CD4-positive, alpha-beta memory T cell (primary cell): ENCODE measurements around the gene SIRT4. TPM values are rescaled to one million over a fixed set of nuclear protein-coding genes. Genes with fewer than 3 reads are reported as not detected.

Experiments
- CTCF ChIA-PET: fragments of 350-600 bp; sonication (Branson Sonifier 250); formaldehyde crosslinking; loops from one replicate; lab custom pipeline; 2021; ENCODE audit warnings: inconsistent platforms; ENCODE audit not compliant: partially characterized antibody; lab: Charles Lee
- POLR2A ChIA-PET: fragments of 350-600 bp; sonication (Branson Sonifier 250); formaldehyde crosslinking; loops from one replicate; lab custom pipeline; 2021; ENCODE audit not compliant: partially characterized antibody; lab: Charles Lee
- DNase-seq, 5 donors: peaks; one replicate each; pipeline versions ENCODE4 v3.0.0 to v3.0.0-alpha.2; 2020 to 2022; ENCODE audit warnings: mixed read lengths in 1 of 5
- H3K27ac ChIP-seq: one replicate; pipeline ENCODE4 v1.7.0; 2013; ENCODE audit warnings: low read depth, low read length
- H3K27me3 ChIP-seq: 2 replicates; pipeline ENCODE4 v1.7.0; 2013; ENCODE audit warnings: mild to moderate bottlenecking, low read length, moderate library complexity; ENCODE audit not compliant: insufficient read depth
- H3K36me3 ChIP-seq: 2 replicates; pipeline ENCODE4 v1.7.0; 2013; ENCODE audit warnings: mild to moderate bottlenecking, low read length, moderate library complexity; ENCODE audit not compliant: insufficient read depth
- H3K4me1 ChIP-seq: 2 replicates; pipeline ENCODE4 v1.7.0; 2013; ENCODE audit warnings: mild to moderate bottlenecking, low read length, moderate library complexity; ENCODE audit not compliant: insufficient read depth
- H3K4me3 ChIP-seq, 2 donors: one replicate each; pipeline ENCODE4 v1.7.0; 2013; ENCODE audit warnings: low read length in 2 of 2, mild to moderate bottlenecking in 1 of 2
- H3K9me3 ChIP-seq, 2 donors: one replicate each; pipeline ENCODE4 v1.7.0; 2013; ENCODE audit warnings: low read length in 2 of 2, control low read depth in 1 of 2; ENCODE audit not compliant: control insufficient read depth in 1 of 2
- H3K27ac Mint-ChIP-seq, 7 donors: one replicate each; pipeline ENCODE4 v1.8.0; 2020 to 2021; ENCODE audit warnings: mixed read lengths in 7 of 7, mild to moderate bottlenecking in 6 of 7, inconsistent platforms in 3 of 7, moderate library complexity in 3 of 7
- H3K27me3 Mint-ChIP-seq, 2 donors: one replicate each; pipeline ENCODE4 v1.8.0; 2020 to 2021; ENCODE audit warnings: mixed read lengths in 2 of 2
- H3K36me3 Mint-ChIP-seq, 2 donors: one replicate each; pipeline ENCODE4 v1.8.0; 2020 to 2021; ENCODE audit warnings: mixed read lengths in 2 of 2, inconsistent platforms in 1 of 2, mild to moderate bottlenecking in 1 of 2
- H3K4me1 Mint-ChIP-seq, 4 donors: one replicate each; pipeline ENCODE4 v1.8.0; 2020 to 2021; ENCODE audit warnings: mixed read lengths in 4 of 4, mild to moderate bottlenecking in 1 of 4
- H3K4me3 Mint-ChIP-seq, 8 donors: one replicate each; pipeline ENCODE4 v1.8.0; 2020 to 2021; ENCODE audit warnings: mixed read lengths in 8 of 8, mild to moderate bottlenecking in 7 of 8, moderate library complexity in 6 of 8, inconsistent platforms in 3 of 8
- H3K9me3 Mint-ChIP-seq, 8 donors: one replicate each; pipeline ENCODE4 v1.8.0; 2020 to 2021; ENCODE audit warnings: mixed read lengths in 8 of 8, mild to moderate bottlenecking in 5 of 8, inconsistent platforms in 3 of 8, moderate library complexity in 1 of 8
- intact Hi-C: fragments of 100-400 bp; cut with micrococcal nuclease; formaldehyde crosslinking; loops from one replicate; pipeline ENCODE4 v1.15.1; 2023
- polyA plus RNA-seq, 2 donors: library from polyadenylated mRNA; unstranded; fragments of 300-500 nt; fragmentation: Illumina TruSeq; gene quantifications; one replicate each; pipeline ENCODE4 v1.2.3, GENCODE V29; 2021
- total RNA-seq, 2 experiments: library from RNA; stranded (reverse); gene quantifications; one replicate each; pipeline ENCODE4 v1.2.3, GENCODE V29; 2021

The SIRT4 gene
- total and polyA plus RNA-seq, 4 experiments from 2014 or later = 0.46 to 5.9 (median 3.5) TPM

GRCh38 chr12:120317224-120318105, 15.3 kb downstream of the SIRT4 start:
- DNase-seq = peak; percentile 100
- CTCF ChIA-PET = interaction anchor here (1.0 to 5.7 kb wide), 8 partner anchors 14 to 204 kb away, joined by 3 to 69 read pairs (median 4); partner anchors contain the start of genes RNU4-1, RNU4-2, RPLP0 and SIRT4
- Mint-ChIP-seq H3K9me3 (no peaks in the 10 kb centered on the region), H3K36me3 (no peaks in the 10 kb centered on the region), H3K27me3 (no peaks in the 10 kb centered on the region), H3K4me3 (peak overlapping the region; percentile 87 to 95 (median 92)), H3K4me1 (peaks cover 11 to 16% (median 14%) of the 10 kb centered on the region in 4 donors), H3K27ac (peak overlapping the region; percentile 90 to 99 (median 98))
- POLR2A ChIA-PET = interaction anchor here (0.7 to 6.9 kb wide), 10 partner anchors 10 to 219 kb away, joined by 3 to 113 read pairs (median 4); partner anchors contain the start of genes COX6A1, PLA2G1B, RNU4-1 and RNU4-2
- H3K4me1 ChIP-seq = peaks cover 10% of the 10 kb centered on the region
- no peaks in the 10 kb centered on the region for H3K9me3 ChIP-seq
- intact Hi-C loops = loop anchor here (1.0 to 5.0 kb wide), 7 partner anchors 15 to 369 kb away; partner anchors contain the start of genes COX6A1, POP5, RNF10 and SIRT4
- H3K36me3 ChIP-seq = no peaks in the 10 kb centered on the region
- H3K27ac ChIP-seq = peak overlapping the region; percentile 81
- H3K4me3 ChIP-seq = peak overlapping the region; percentile 42 to 65
- H3K27me3 ChIP-seq = no peaks in the 10 kb centered on the region

- DNase-seq = no peak
- no peaks in the 10 kb centered on the region for H3K27me3 ChIP-seq
- no peaks in the 10 kb centered on the region for H3K36me3 ChIP-seq
- H3K27ac ChIP-seq = no peak overlapping the region
- peaks cover 0 to 3% of the 10 kb centered on the region in 2 donors for H3K27me3 Mint-ChIP-seq
- H3K4me3 ChIP-seq = no peak overlapping the region
- H3K9me3 ChIP-seq = no peaks in the 10 kb centered on the region
- H3K27ac Mint-ChIP-seq = no peak overlapping the region
- ChIA-PET POLR2A (interaction anchor here (1.0 kb wide), 1 partner anchor 120 kb away, joined by 3 read pairs; no protein-coding TSS in a partner anchor), CTCF (interaction anchor here (1.2 to 1.8 kb wide), 3 partner anchors 9 to 29 kb away, joined by 3 to 13 read pairs (median 4); partner anchors contain the start of genes RNU4-2 and SIRT4)
- no peaks in the 10 kb centered on the region for H3K9me3 Mint-ChIP-seq
- intact Hi-C loops = loop anchor here (10.0 kb wide), 1 partner anchor 773 kb away; no protein-coding TSS in a partner anchor
- no peak overlapping the region for H3K4me3 Mint-ChIP-seq
- H3K36me3 Mint-ChIP-seq = peaks cover 0 to 4% of the 10 kb centered on the region in 2 donors
- peaks cover 13 to 22% (median 18%) of the 10 kb centered on the region in 4 donors for H3K4me1 Mint-ChIP-seq
- peaks cover 9% of the 10 kb centered on the region for H3K4me1 ChIP-seq
Observed at GRCh38 chr12:120321382-120322202, 19.5 kb downstream of the SIRT4 start.

GRCh38 chr12:120323772-120324171, 21.7 kb downstream of the SIRT4 start:
- no peak overlapping the region for H3K4me3 Mint-ChIP-seq
- Histone ChIP-seq H3K36me3 (no peaks in the 10 kb centered on the region), H3K27ac (no peak overlapping the region), H3K4me3 (no peak overlapping the region), H3K27me3 (no peaks in the 10 kb centered on the region), H3K9me3 (no peaks in the 10 kb centered on the region), H3K4me1 (no peaks in the 10 kb centered on the region)
- H3K9me3 Mint-ChIP-seq = no peaks in the 10 kb centered on the region
- no peak for DNase-seq
- peaks cover 3 to 8% (median 6%) of the 10 kb centered on the region in 4 donors for H3K4me1 Mint-ChIP-seq
- POLR2A ChIA-PET = no interaction called here
- H3K36me3 Mint-ChIP-seq = peaks cover 0 to 4% of the 10 kb centered on the region in 2 donors
- CTCF ChIA-PET = interaction anchor here (1.3 to 1.7 kb wide), 3 partner anchors 9 to 96 kb away, joined by 3 to 7 read pairs (median 4); no protein-coding TSS in a partner anchor
- H3K27ac Mint-ChIP-seq = no peak overlapping the region
- intact Hi-C loops = loop anchor here (2.0 to 10.0 kb wide), 2 partner anchors 33 to 771 kb away; no protein-coding TSS in a partner anchor
- H3K27me3 Mint-ChIP-seq = peaks cover 0 to 3% of the 10 kb centered on the region in 2 donors

DNA sequence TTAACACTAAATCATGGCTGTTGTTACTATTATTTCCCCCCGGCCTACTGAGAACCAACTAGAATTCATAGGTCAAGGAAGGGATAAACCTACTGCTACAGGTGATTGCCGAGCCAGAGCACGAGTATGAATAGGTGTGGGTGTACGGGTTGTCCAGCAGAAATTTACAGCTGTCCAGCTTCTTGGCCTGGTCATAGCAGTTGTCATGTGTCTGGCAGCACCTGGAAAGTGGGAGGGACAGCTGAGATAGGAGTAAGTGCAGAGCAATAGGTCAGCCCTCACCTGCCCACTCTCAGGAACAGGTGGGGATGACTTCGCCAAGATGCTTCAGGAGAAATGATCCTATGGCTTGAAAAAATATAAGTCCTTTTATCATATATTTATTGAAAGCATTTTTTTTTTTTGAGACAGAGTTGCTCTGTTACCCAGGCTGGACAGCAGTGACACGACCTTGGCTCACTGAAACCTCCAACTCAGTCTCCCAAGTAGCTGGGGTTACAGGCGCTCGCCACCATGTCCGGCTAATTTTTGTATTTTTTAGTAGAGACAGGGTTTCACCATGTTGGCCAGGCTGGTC, 22.8 kb downstream of the SIRT4 start:
- no peaks in the 10 kb centered on the region for H3K4me1 ChIP-seq
- CTCF ChIA-PET = interaction anchor here (1.2 to 1.7 kb wide), 5 partner anchors 8 to 95 kb away, joined by 3 to 7 read pairs (median 4); partner anchors contain the start of gene SIRT4
- H3K9me3 ChIP-seq = no peaks in the 10 kb centered on the region
- Mint-ChIP-seq H3K9me3 (no peaks in the 10 kb centered on the region), H3K36me3 (peaks cover 0 to 4% of the 10 kb centered on the region in 2 donors), H3K27me3 (peaks cover 0 to 3% of the 10 kb centered on the region in 2 donors), H3K27ac (peak overlapping the region in 3 of 7 donors; percentile 82 to 85 (median 83)), H3K4me1 (peaks cover 3 to 8% (median 6%) of the 10 kb centered on the region in 4 donors), H3K4me3 (peak overlapping the region in 4 of 8 donors; percentile 89 to 98 (median 92))
- H3K27me3 ChIP-seq = no peaks in the 10 kb centered on the region
- H3K27ac ChIP-seq = no peak overlapping the region
- POLR2A ChIA-PET = interaction anchor here (0.9 to 1.0 kb wide), 2 partner anchors 33 to 114 kb away, joined by 3 read pairs; partner anchors contain the start of gene RNU4-2
- no peaks in the 10 kb centered on the region for H3K36me3 ChIP-seq
- intact Hi-C loops = loop anchor here (1.0 to 10.0 kb wide), 5 partner anchors 32 to 770 kb away; partner anchors contain the start of gene UNC119B
- H3K4me3 ChIP-seq = no peak overlapping the region
- no peak for DNase-seq

- peak within 1 kb of the TSS in 1 of 8 donors; percentile 10 for H3K4me3 Mint-ChIP-seq
- H3K4me1 Mint-ChIP-seq = peaks cover 3 to 8% (median 6%) of the 10 kb centered on the region in 4 donors
- intact Hi-C loops = loop anchor here (5.0 to 10.0 kb wide), 2 partner anchors 385 to 767 kb away; partner anchors contain the start of gene UNC119B
- Histone ChIP-seq H3K27me3 (no peaks in the 10 kb centered on the region), H3K9me3 (no peaks in the 10 kb centered on the region), H3K4me3 (no peak within 1 kb of the TSS), H3K27ac (no peak within 1 kb of the TSS), H3K4me1 (no peaks in the 10 kb centered on the region), H3K36me3 (no peaks in the 10 kb centered on the region)
- H3K27me3 Mint-ChIP-seq = peaks cover 1 to 3% of the 10 kb centered on the region in 2 donors
- CTCF ChIA-PET = interaction anchor here (0.6 to 1.5 kb wide), 6 partner anchors 28 to 169 kb away, joined by 3 to 4 read pairs (median 3); partner anchors contain the start of gene DYNLL1
- POLR2A ChIA-PET = interaction anchor here (1.2 kb wide), 2 partner anchors 10 to 26 kb away, joined by 3 read pairs; partner anchors contain the start of gene SIRT4
- no peak for DNase-seq
- no peak within 1 kb of the TSS for H3K27ac Mint-ChIP-seq
- H3K9me3 Mint-ChIP-seq = no peaks in the 10 kb centered on the region
- peaks cover 0 to 4% of the 10 kb centered on the region in 2 donors for H3K36me3 Mint-ChIP-seq
Observed at GRCh38 chr12:120327593-120327992, 25.5 kb downstream of the SIRT4 start, which contains the start of gene PLA2G1B. PLA2G1B (minus strand) TSS chr12:120327779; CDS start chr12:120327753, 26 bp downstream.

DNA sequence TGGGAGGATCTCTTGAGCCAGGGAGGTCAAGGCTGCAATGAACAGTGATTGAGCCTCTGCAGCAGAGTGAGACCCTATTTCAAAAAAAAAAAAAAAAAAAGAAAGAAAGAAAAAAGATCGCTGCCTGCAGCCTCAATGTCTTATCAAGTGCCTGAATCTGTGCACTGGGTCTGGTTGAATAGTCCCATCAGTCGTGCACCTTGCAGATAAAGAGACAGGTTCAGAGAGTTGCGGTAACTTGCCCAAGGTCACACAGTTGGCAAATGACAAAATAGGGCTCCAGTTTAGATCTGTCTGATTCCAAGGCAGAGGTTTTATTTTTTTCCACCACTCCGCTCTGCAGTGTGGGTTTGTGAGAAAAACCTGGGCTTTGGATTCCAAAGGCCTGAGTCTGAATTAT, 26.1 kb downstream of the SIRT4 start:
- no peak for DNase-seq
- Histone ChIP-seq H3K4me3 (no peak overlapping the region), H3K36me3 (no peaks in the 10 kb centered on the region), H3K27ac (no peak overlapping the region), H3K9me3 (no peaks in the 10 kb centered on the region), H3K4me1 (no peaks in the 10 kb centered on the region), H3K27me3 (no peaks in the 10 kb centered on the region)
- peak overlapping the region in 1 of 8 donors; percentile 10 for H3K4me3 Mint-ChIP-seq
- peaks cover 3 to 8% (median 6%) of the 10 kb centered on the region in 4 donors for H3K4me1 Mint-ChIP-seq
- H3K9me3 Mint-ChIP-seq = no peaks in the 10 kb centered on the region
- peaks cover 0 to 4% of the 10 kb centered on the region in 2 donors for H3K36me3 Mint-ChIP-seq
- peaks cover 1 to 3% of the 10 kb centered on the region in 2 donors for H3K27me3 Mint-ChIP-seq
- intact Hi-C loops = loop anchor here (5.0 to 10.0 kb wide), 2 partner anchors 384 to 767 kb away; partner anchors contain the start of gene UNC119B
- H3K27ac Mint-ChIP-seq = no peak overlapping the region
- CTCF ChIA-PET = interaction anchor here (0.9 kb wide), 1 partner anchor 138 kb away, joined by 3 read pairs; no protein-coding TSS in a partner anchor
- POLR2A ChIA-PET = no interaction called here
